ENCODE data around the gene ARIH1.

ARIH1 gene

DNA sequence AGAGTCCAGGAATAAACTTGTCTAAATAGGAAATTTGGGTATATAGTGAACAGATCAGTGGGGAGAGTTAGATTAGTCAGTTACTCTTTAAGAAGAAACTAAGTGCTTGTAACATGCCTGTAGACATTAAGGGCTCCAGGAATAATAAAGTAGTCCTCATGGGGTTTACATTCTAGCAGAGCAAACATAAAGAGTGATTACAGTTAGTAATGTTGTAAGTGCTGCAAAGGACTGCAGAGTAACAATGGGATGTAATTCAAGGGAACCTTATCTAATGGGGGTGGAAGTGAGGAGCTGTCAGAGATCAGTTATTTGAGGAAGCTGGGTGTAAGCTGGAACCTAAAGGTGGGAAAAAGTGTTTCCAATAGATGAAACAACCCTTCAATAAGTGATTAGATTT lies 67.5 kb downstream of the ARIH1 start:
- H3K4me1 ChIP-seq (ENCODE audit: control insufficient read depth, insufficient read depth, low read length): peaks cover 11% of the 10 kb centered on the region
- no peak overlapping the region for H3K4me3 ChIP-seq (ENCODE audit: low read length)
- H3K9me3 ChIP-seq (ENCODE audit: control insufficient read depth, low read length): peaks cover 16% of the 10 kb centered on the region
- H3K9ac ChIP-seq (ENCODE audit: low read length): no peak overlapping the region
- no peak for DNase-seq (ENCODE audit: low read depth)
- no peaks in the 10 kb centered on the region for H3K27me3 ChIP-seq (replicated peaks; ENCODE audit: control insufficient read depth, insufficient read depth, low read length)
- H3K36me3 ChIP-seq (ENCODE audit: control insufficient read depth, insufficient read depth, low read length, severe bottlenecking): peaks cover 10% of the 10 kb centered on the region

DNA sequence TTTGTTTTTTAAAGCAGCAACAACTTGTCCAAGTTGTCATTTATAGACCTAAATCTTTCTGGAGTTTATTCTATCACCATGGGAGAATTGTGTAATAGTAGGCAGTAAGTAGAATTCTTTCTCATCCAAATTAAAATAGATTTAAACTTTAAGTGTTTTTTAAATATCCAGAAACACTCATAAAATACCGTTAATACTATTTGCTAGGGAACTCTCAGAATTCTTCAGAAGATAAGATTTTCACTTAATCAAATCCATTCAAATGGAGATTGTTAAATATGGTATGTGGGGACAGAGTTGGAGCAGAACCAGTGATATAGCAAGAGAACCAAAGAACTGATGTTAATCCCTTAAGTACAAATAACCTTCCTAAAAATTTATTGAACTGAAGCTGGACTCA lies 71.0 kb downstream of the ARIH1 start:
- no peak for DNase-seq (ENCODE audit: low read depth)
- peaks cover 16% of the 10 kb centered on the region for H3K9me3 ChIP-seq (ENCODE audit: control insufficient read depth, low read length)
- peaks cover 20% of the 10 kb centered on the region for H3K36me3 ChIP-seq (ENCODE audit: control insufficient read depth, insufficient read depth, low read length, severe bottlenecking)
- no peaks in the 10 kb centered on the region for H3K27me3 ChIP-seq (replicated peaks; ENCODE audit: control insufficient read depth, insufficient read depth, low read length)
- no peak overlapping the region for H3K4me3 ChIP-seq (ENCODE audit: low read length)
- H3K9ac ChIP-seq (ENCODE audit: low read length): no peak overlapping the region
- H3K4me1 ChIP-seq (ENCODE audit: control insufficient read depth, insufficient read depth, low read length): peaks cover 11% of the 10 kb centered on the region

DNA sequence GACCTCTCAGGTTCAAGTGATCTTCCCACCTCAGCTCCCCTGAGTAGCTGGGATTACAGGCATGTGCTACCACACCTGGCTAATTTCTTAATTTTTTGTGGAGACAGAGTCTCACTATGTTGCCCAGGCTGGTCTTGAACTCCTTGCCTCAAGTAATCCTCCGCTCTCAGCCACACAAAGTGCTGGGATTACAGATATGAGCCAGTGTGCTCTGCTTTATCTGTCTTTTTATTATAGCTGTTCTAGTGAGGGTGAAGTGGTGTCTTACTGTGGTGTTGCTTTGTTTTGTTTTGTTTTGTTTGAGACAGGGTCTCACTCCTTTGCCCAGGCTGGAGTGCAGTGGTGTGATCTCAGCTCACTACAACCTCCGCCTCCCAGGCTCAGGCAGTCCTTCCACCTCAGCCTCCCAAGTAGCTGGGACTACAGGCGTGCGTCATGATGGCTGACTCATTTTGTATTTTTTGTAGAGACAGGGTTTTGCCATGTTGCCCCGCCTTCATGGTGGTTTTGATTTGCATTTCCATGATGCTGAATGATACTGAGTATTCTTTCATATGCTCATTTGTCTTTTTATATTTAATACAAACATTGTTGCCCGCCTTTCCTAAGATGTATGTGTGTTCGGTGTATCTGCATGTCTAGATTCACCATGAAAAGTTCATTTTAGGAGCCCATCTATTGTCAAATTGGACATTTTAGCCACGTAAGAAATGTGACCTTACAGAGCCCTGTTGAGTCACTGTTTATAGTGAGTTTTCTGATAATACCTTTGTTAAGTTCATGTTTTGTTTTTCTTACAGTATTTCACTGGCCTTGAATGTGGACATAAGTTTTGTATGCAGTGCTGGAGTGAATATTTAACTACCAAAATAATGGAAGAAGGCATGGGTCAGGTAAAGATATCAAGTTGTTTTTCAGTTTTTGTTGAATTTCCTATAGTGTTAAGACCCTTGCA lies 80.6 kb downstream of the ARIH1 start:
- H3K9me3 ChIP-seq (ENCODE audit: control insufficient read depth, low read length): no peaks in the 10 kb centered on the region
- H3K4me3 ChIP-seq (ENCODE audit: low read length): no peak overlapping the region
- H3K27me3 ChIP-seq (replicated peaks; ENCODE audit: control insufficient read depth, insufficient read depth, low read length): no peaks in the 10 kb centered on the region
- peak; percentile 20 for DNase-seq (ENCODE audit: low read depth)
- no peaks in the 10 kb centered on the region for H3K4me1 ChIP-seq (ENCODE audit: control insufficient read depth, insufficient read depth, low read length)
- H3K9ac ChIP-seq (ENCODE audit: low read length): no peak overlapping the region
- peaks cover 47% of the 10 kb centered on the region for H3K36me3 ChIP-seq (ENCODE audit: control insufficient read depth, insufficient read depth, low read length, severe bottlenecking)

DNA sequence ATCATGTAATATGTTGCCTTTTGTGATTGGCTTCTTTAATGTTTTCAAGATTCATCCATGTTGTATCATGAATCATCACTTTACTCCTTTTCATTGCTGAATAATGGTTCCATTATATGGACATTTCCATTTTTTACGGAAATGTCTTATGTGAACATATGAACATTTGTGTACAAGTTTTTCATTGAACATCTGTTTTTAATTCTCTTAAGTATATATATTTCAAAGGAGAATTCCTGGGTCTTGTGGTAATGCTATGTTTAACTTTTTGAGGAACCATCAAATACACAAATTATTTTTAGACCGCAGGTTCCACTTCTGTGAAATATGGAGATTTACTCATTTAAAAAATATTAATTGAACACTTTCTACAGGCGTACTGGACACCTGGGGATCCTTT lies 85.7 kb downstream of the ARIH1 start:
- peaks cover 31% of the 10 kb centered on the region for H3K4me1 ChIP-seq (ENCODE audit: control insufficient read depth, insufficient read depth, low read length)
- peaks cover 54% of the 10 kb centered on the region for H3K36me3 ChIP-seq (ENCODE audit: control insufficient read depth, insufficient read depth, low read length, severe bottlenecking)

DNA sequence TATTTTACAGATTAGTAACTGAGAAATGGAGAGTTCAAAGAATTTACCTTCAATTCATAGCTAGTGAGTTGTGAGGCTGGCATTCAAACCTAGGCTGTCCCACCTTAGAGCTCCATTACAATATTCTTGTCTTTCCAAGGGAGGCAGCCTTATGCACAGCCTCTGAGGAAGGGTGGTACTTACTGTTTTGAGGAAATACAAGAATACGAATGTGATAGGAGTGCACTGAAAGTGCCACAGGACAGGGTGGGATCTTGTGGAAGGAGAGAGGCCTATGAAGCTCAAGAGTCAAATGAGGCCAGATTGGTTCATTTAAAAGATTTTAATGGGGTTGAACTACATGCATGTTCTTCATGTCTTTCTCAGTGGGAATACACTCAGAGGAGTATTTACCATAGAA lies 86.3 kb downstream of the ARIH1 start:
- Histone ChIP-seq H3K9me3 (ENCODE audit: control insufficient read depth, low read length) (no peaks in the 10 kb centered on the region), H3K9ac (ENCODE audit: low read length) (no peak overlapping the region), H3K27me3 (replicated peaks; ENCODE audit: control insufficient read depth, insufficient read depth, low read length) (no peaks in the 10 kb centered on the region), H3K4me1 (ENCODE audit: control insufficient read depth, insufficient read depth, low read length) (peaks cover 31% of the 10 kb centered on the region), H3K4me3 (ENCODE audit: low read length) (no peak overlapping the region), H3K36me3 (ENCODE audit: control insufficient read depth, insufficient read depth, low read length, severe bottlenecking) (peaks cover 51% of the 10 kb centered on the region)
- DNase-seq (ENCODE audit: low read depth): no peak

More for the DNA sequence above, 85.7 kb downstream of the ARIH1 start:
- H3K27me3 ChIP-seq (replicated peaks; ENCODE audit: control insufficient read depth, insufficient read depth, low read length): no peaks in the 10 kb centered on the region
- no peak overlapping the region for H3K9ac ChIP-seq (ENCODE audit: low read length)
- no peak overlapping the region for H3K4me3 ChIP-seq (ENCODE audit: low read length)
- peak; percentile 36 for DNase-seq (ENCODE audit: low read depth)
- no peaks in the 10 kb centered on the region for H3K9me3 ChIP-seq (ENCODE audit: control insufficient read depth, low read length)

DNA sequence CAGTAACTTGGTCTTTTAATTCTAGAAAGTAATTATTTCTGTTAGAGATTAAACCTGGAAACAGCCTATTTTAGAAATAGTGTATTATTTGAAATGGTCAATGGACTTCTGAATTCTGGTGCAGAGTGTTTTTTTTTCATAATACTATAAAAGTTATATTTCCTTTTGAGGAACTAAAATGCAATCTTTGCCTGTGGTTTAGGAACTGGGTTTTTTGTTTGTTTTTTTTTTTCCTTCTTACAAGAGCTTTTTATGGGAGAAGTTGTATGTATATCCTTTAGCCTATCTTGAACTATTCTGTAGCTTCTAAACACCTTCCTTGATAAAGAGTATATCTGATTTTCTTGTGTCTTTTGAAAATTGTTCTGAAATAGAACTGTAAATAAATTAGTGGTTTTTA lies 88.3 kb downstream of the ARIH1 start:
- Histone ChIP-seq H3K36me3 (ENCODE audit: control insufficient read depth, insufficient read depth, low read length, severe bottlenecking) (peaks cover 54% of the 10 kb centered on the region), H3K27me3 (replicated peaks; ENCODE audit: control insufficient read depth, insufficient read depth, low read length) (no peaks in the 10 kb centered on the region), H3K4me1 (ENCODE audit: control insufficient read depth, insufficient read depth, low read length) (peaks cover 31% of the 10 kb centered on the region), H3K9me3 (ENCODE audit: control insufficient read depth, low read length) (no peaks in the 10 kb centered on the region), H3K9ac (ENCODE audit: low read length) (peak overlapping the region; percentile 57), H3K4me3 (ENCODE audit: low read length) (no peak overlapping the region)
- no peak for DNase-seq (ENCODE audit: low read depth)

DNA sequence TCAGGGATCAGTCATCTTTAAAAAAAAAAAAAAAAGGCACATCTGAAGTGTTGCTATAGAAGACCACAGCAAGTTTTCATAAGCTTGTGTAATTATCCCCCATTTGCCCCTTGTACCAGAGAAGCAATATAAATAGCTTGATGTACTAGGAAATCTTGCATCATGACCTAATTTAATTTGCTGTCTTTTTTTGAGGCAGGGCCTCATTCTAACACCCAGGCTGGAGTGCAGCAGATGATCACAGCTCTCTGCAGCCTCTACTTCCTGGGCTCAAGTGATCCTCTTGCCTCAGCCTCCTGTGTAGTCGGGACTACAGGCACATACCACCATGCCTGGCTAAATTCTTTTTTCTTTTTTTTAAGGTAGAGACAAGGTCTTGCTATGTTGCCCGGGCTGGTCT lies 88.7 kb downstream of the ARIH1 start:
- Histone ChIP-seq H3K4me3 (ENCODE audit: low read length) (no peak overlapping the region), H3K9me3 (ENCODE audit: control insufficient read depth, low read length) (no peaks in the 10 kb centered on the region), H3K9ac (ENCODE audit: low read length) (peak overlapping the region; percentile 57), H3K4me1 (ENCODE audit: control insufficient read depth, insufficient read depth, low read length) (peaks cover 35% of the 10 kb centered on the region), H3K27me3 (replicated peaks; ENCODE audit: control insufficient read depth, insufficient read depth, low read length) (no peaks in the 10 kb centered on the region), H3K36me3 (ENCODE audit: control insufficient read depth, insufficient read depth, low read length, severe bottlenecking) (peaks cover 59% of the 10 kb centered on the region)
- peak; percentile 7 for DNase-seq (ENCODE audit: low read depth)

DNA sequence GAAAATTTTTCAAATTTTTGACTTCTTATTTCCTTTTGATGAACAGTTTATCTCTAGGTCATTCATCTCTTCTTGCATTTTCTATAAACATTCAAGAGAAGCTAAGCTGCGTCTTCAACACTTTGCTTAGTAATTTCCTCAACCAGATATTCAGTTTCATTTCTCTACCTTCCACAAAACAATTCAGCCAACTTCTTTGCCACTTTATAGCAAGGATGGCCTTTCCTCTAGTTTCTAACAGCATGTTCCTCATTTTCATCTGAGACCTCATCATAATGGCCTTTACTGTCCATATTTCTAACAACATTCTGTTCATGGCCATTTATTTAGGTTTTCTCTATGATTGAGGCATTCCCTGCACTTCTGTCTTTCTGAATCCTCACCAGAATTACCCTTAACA lies 90.0 kb downstream of the ARIH1 start:
- no peak for DNase-seq (ENCODE audit: low read depth)
- Histone ChIP-seq H3K9ac (ENCODE audit: low read length) (no peak overlapping the region), H3K9me3 (ENCODE audit: control insufficient read depth, low read length) (no peaks in the 10 kb centered on the region), H3K36me3 (ENCODE audit: control insufficient read depth, insufficient read depth, low read length, severe bottlenecking) (peaks cover 63% of the 10 kb centered on the region), H3K27me3 (replicated peaks; ENCODE audit: control insufficient read depth, insufficient read depth, low read length) (no peaks in the 10 kb centered on the region), H3K4me3 (ENCODE audit: low read length) (no peak overlapping the region), H3K4me1 (ENCODE audit: control insufficient read depth, insufficient read depth, low read length) (peaks cover 35% of the 10 kb centered on the region)

DNA sequence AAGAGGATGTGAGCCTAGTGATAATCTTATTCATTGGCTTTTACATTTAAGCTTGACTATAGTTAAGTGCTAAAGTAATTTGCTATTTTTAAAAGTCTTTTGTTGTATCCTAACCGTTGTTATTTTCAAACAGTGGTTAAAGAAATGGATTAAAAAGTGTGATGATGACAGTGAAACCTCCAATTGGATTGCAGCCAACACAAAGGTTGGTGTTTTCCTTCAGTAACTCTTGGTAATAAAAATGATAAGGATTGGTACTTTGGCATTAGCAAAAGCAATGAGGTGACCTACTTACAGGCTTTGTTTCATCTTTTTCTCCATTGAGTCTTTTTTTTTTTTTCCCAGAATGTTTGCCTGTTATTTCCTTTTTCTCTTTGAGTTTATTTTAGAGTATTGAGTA lies 92.8 kb downstream of the ARIH1 start:
- H3K9me3 ChIP-seq (ENCODE audit: control insufficient read depth, low read length): no peaks in the 10 kb centered on the region
- peaks cover 35% of the 10 kb centered on the region for H3K4me1 ChIP-seq (ENCODE audit: control insufficient read depth, insufficient read depth, low read length)
- H3K9ac ChIP-seq (ENCODE audit: low read length): no peak overlapping the region
- H3K27me3 ChIP-seq (replicated peaks; ENCODE audit: control insufficient read depth, insufficient read depth, low read length): no peaks in the 10 kb centered on the region
- no peak overlapping the region for H3K4me3 ChIP-seq (ENCODE audit: low read length)
- DNase-seq (ENCODE audit: low read depth): no peak
- peaks cover 81% of the 10 kb centered on the region for H3K36me3 ChIP-seq (ENCODE audit: control insufficient read depth, insufficient read depth, low read length, severe bottlenecking)

DNA sequence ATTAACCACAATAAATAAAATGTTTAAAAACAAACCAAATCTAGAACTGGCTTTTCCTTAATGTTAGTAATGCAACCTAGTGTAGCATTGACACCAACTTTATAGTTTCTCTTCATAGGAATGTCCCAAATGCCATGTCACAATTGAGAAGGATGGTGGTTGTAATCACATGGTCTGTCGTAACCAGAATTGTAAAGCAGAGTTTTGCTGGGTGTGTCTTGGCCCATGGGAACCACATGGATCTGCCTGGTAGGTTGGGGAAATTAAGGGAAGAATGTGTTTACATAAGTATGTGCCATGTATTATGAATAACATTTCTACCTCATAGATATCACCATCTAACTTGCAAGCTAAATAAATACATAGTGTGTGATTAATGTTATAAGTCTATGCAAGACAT lies 95.9 kb downstream of the ARIH1 start:
- Histone ChIP-seq H3K9ac (ENCODE audit: low read length) (no peak overlapping the region), H3K4me3 (ENCODE audit: low read length) (no peak overlapping the region), H3K4me1 (ENCODE audit: control insufficient read depth, insufficient read depth, low read length) (peaks cover 14% of the 10 kb centered on the region), H3K27me3 (replicated peaks; ENCODE audit: control insufficient read depth, insufficient read depth, low read length) (no peaks in the 10 kb centered on the region), H3K36me3 (ENCODE audit: control insufficient read depth, insufficient read depth, low read length, severe bottlenecking) (peaks cover 87% of the 10 kb centered on the region), H3K9me3 (ENCODE audit: control insufficient read depth, low read length) (no peaks in the 10 kb centered on the region)
- peak; percentile 11 for DNase-seq (ENCODE audit: low read depth)

DNA sequence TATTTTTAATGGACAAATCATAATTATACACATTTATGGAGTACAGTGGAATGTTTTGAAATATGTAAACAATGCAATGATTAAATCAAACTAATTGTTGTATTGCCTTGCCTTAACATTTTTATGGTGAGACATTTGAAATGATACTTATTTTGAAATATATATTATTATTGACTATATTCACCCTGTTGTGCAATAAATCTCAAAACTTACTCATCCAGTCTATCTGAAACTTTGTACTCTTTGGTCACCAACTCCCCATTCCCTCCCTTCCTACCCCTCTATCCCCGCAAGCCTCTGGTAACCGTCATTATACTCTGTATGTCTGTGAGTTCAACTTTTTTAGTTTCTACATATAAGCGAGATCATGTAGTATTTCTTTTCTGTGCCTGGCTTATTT lies 105.7 kb downstream of the ARIH1 start:
- peaks cover 94% of the 10 kb centered on the region for H3K36me3 ChIP-seq (ENCODE audit: control insufficient read depth, insufficient read depth, low read length, severe bottlenecking)

More for the DNA sequence above, 105.7 kb downstream of the ARIH1 start:
- no peak overlapping the region for H3K9ac ChIP-seq (ENCODE audit: low read length)
- no peak for DNase-seq (ENCODE audit: low read depth)
- H3K9me3 ChIP-seq (ENCODE audit: control insufficient read depth, low read length): peaks cover 6% of the 10 kb centered on the region
- H3K4me1 ChIP-seq (ENCODE audit: control insufficient read depth, insufficient read depth, low read length): peaks cover 15% of the 10 kb centered on the region
- H3K4me3 ChIP-seq (ENCODE audit: low read length): no peak overlapping the region
- H3K27me3 ChIP-seq (replicated peaks; ENCODE audit: control insufficient read depth, insufficient read depth, low read length): no peaks in the 10 kb centered on the region
